Epithelial cell of esophagus (primary cell): Measurements from ENCODE around the gene SUPT3H.

Source experiments
- DNase-seq: peaks from one replicate; pipeline ENCODE4 v3.0.0; 2010; ENCODE audit warnings: low read depth
- H3K4me3 ChIP-seq: 2 replicates; pipeline ENCODE4 v1.5.1; 2011; ENCODE audit warnings: mild to moderate bottlenecking, low read length, control low read depth
- CTCF ChIP-seq: IDR thresholded peaks from 2 replicates; pipeline ENCODE4 v1.5.1; 2011; ENCODE audit warnings: low read depth, mild to moderate bottlenecking, low read length, control low read depth, inconsistent platforms; ENCODE audit not compliant: insufficient read depth; ENCODE audit errors: missing control alignments

The SUPT3H gene

GRCh38 chr6:45377554-45378333 is at the start of gene SUPT3H:
TSS of gene SUPT3H (minus strand) at chr6:45377934.
- peak within 1 kb of the TSS; percentile 72 for H3K4me3 ChIP-seq
- TF ChIP-seq CTCF, result no peak
- DNase-seq, result peak; percentile 91

GRCh38 chr6:45426251-45426650 is 48.5 kb upstream of the SUPT3H start:
- H3K4me3 ChIP-seq, result no peak overlapping the region
- DNase-seq, result no peak
- no peak for TF ChIP-seq CTCF

- H3K4me3 ChIP-seq, result no peak overlapping the region
- no peak for DNase-seq
- no peak for TF ChIP-seq CTCF
Observed at GRCh38 chr6:45424451-45424861, 46.7 kb upstream of the SUPT3H start.

- no peak for TF ChIP-seq CTCF
- DNase-seq, result peak; percentile 28
- H3K4me3 ChIP-seq, result peak overlapping the region; percentile 62
Observed at GRCh38 chr6:45423824-45424450, 46.2 kb upstream of the SUPT3H start.

- TF ChIP-seq CTCF, result no peak
- peak; percentile 14 for DNase-seq
- H3K4me3 ChIP-seq, result peak overlapping the region; percentile 62
Observed at GRCh38 chr6:45423111-45423823, 45.5 kb upstream of the SUPT3H start.

- DNase-seq, result peak; percentile 56
- no peak for TF ChIP-seq CTCF
- H3K4me3 ChIP-seq, result peak overlapping the region; percentile 62
Observed at GRCh38 chr6:45422503-45423110, 44.9 kb upstream of the SUPT3H start.
